ENCODE results near the gene TMBIM6.
"Not testable (repeated sequence)": the region's sequence is repeated elsewhere in the genome, so short reads cannot be mapped to it uniquely, and the experiment has no call there.

The TMBIM6 gene

DNA sequence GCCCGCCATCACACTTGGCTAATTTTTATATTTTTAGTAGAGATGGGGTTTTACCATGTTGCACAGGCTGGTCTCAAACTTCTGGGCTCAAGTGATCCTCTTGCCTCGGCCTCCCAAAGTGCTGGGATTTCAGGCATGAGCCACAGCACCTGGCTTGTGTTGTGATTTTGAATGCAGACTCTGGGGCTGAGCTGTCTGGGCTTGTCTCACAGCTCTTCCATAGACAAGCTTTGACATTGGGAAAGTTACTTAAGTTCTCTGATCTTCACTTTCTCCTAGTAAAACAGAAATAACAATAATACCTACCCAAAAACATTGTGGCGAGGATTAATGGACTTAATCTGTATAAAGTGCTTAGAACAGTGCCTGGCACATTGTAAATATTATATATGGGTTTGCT lies 36.0 kb downstream of the TMBIM6 start:
- DNase-seq (ENCODE audit: low spot score) = no peak

GRCh38 chr12:49777800-49778748 lies 36.7 kb downstream of the TMBIM6 start:
- peak; percentile 80 for DNase-seq (ENCODE audit: low spot score)

DNA sequence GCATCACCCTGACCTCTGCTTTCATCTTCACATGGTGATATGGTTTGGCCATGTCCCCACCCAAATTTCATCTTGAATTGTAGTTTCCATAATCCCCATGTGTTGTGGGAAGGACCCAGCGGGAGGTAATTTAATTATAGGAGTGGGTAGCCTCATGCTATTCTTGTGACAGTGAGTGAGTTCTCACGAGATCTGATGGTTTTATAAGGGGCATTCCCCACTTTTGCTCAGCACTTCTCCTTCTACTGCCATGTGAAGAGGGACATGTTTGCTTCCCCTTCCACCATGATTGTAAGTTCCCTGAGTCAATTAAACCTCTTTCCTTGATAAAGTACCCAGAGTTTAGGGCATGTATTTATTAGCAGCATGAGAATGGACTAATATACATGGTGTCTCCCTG lies 38.2 kb downstream of the TMBIM6 start:
- DNase-seq (ENCODE audit: low spot score) = no peak

DNA sequence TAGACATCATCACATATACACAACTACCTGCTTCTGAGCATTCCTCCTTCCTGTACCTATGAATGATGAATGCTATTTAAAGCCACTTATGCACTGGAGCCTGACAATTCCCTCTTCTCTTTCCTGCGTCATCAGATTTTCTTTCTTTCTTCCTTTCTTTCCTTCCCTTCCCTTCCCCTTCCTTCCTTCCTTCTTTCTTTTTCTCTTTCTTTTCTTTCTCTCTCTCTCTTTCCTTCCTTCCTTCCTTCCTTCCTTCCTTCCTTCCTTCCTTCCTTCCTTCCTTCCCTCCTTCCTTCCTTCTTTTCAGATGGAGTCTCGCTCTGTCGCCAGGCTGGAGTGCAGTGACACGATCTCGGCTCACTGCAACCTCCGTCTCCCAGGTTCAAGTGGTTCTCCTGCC lies 39.6 kb downstream of the TMBIM6 start:
- not testable (repeated sequence) for DNase-seq (ENCODE audit: low spot score)

DNA sequence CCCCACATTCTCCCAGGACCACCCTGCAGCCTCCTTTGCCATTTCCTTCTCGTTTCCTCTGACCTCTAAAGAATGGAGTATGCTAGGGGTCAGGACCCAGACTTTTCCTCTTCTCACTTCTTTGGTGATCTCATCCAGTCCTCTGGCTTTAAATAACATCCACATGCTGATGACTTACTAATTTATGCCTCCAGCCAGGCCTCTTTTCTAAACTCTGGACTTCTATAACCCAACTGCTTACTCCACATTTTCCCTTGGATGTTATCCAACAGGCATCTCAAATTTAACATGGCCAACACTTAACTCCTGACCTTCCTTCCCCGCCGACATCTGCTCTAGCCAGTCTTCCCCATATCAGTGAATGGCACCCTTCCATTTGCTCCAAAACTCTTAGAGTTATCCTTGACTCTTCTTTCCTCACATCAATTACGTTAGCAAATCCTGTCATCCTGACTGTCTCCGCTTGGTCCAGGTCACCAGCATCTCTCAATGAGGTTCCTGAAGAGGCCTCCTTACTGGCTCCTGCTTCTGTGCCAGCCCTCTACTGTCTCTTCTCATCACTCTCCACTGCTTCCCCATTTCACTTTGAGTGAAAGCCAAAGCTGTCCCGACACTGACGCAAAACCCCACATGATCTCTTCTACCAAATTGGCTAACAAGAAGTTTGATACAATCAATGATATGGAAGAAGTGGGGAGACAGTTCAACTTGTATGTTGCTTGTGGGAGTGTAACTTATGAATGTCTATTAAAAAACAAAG lies 42.7 kb downstream of the TMBIM6 start:
- DNase-seq (ENCODE audit: low spot score) = no peak

DNA sequence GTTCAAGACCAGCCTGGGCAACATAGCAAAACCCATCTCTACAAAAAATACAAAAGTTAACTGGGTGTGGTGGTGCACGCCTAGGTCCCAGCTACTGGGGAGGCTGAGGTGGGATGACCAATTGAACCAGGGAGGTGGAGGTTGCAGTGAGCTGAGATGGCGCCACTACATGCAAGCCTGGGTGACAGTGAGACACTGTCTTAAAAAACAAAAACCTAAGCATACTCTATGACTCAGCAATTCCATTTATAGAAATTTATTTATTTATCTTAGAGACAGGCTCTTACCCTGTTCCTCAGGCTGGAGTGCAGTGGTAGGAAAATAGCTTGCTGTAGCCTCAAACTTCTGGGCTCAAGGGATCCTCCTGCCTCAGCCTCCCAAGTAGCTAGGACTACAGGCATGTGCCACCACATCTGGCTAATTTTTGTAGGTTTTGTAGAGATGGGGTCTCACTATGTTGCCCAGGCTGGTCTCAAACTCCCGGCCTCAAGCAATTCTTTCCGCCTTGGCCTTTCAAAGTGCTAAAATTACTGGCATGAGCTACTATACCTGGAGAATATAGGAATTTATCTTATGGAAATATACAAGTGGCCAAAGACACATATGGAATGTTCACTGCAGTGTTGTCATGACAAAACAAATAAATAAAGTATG lies 43.5 kb downstream of the TMBIM6 start:
- no peak for DNase-seq (ENCODE audit: low spot score)

GRCh38 chr12:49787672-49788071 lies 46.3 kb downstream of the TMBIM6 start:
- no peak for DNase-seq (ENCODE audit: low spot score)

DNA sequence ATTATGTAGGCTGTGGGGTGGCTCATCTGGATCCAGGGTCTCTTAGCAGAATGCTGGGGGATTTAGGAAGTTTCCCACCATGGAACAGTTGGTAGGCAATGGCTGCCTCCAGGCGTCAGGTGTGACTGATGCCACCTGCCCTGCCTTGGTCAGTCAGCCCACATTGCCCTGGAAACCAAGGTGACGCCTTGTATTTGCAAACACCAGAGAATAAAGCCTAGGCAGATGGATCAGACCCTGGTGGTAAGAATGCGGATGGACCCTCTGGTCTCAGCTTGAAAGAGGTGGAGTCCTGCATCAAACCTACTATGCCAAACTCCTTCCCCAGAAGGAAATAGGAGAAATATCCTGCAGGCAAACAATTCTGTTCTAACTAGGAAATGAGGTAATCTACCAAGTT lies 48.6 kb downstream of the TMBIM6 start:
- no peak for DNase-seq (ENCODE audit: low spot score)

GRCh38 chr12:49790741-49791555 lies 49.6 kb downstream of the TMBIM6 start:
- DNase-seq (ENCODE audit: low spot score) = no peak

GRCh38 chr12:49791700-49792099 lies 50.3 kb downstream of the TMBIM6 start:
- no peak for DNase-seq (ENCODE audit: low spot score)

- no peak for DNase-seq (ENCODE audit: low spot score)
Measured at GRCh38 chr12:49792181-49792970, 51.0 kb downstream of the TMBIM6 start.

DNA sequence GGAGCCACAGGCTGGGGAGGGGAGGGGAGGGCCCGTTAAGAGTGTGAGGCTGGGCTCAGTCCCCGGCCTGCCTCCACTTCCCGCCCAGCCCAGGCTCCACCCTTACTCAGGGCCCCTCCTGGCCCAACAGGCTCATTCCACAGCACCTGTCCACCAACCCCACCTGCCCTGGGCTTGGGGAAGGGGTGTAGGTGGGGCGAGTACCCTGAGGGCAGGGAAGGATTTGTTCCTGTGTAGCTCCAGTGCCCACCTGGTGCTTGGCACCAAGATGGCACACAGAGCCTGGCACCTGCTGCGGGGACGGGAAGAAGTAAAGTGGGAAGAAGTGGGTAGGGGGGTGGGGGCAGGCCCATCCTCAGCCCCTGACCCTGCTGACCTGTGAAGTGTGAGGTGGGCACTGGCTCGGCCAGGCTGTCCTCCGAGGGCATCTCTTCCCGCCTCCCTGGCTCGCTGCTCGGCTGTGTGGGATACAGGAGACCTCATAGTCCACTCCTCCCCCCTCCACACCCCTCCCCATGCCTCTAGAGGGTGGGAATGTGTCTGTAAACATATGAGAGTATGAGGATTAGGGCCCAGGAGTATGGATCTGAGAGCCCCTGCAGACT lies 51.7 kb downstream of the TMBIM6 start:
- DNase-seq (ENCODE audit: low spot score) = no peak

GRCh38 chr12:49793620-49794019 lies 52.3 kb downstream of the TMBIM6 start:
- DNase-seq (ENCODE audit: low spot score) = no peak

GRCh38 chr12:49794021-49794420 lies 52.7 kb downstream of the TMBIM6 start:
- no peak for DNase-seq (ENCODE audit: low spot score)

DNA sequence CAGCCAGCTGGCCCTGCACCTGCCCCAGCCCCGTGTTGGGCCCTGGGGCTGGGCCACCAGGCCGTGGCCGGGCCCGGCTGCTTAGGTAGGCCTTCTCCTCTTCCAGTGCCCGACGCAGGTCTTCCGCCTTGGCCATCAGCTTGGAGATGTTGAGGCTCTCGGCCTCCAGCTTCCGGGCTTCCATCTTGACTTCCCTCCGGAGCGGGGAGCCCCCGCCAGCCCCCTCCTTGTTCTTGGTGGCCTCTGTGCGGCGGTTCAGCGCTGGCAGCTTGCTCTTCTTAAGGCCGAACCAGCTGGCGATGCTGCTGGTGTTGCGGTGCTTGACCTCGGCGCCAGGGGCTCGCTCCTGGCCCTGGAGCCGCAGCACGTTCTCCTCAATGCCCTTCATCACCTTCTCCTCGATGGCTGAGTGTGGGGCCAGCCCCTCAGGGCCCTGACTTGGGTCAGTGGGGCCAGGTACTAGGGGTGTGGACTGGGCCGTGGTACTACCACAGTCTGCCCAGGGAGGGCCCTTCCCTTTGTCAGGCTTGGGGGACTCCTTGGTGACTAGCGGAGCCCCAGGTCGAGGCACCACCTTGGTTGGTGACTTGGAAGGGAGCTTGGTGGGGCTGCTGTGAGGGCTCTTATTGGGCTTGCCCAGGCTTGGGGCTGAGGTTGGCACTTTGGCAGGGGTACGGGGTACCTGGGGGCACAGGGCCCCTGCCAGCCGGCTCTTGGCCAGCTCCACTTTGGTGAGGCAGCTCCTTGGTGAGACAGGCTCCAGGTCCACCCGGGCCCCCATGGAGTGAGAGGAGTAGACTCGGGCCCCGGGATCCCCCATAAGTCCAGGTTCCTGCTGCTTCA lies 53.7 kb downstream of the TMBIM6 start:
- no peak for DNase-seq (ENCODE audit: low spot score)

- DNase-seq (ENCODE audit: low spot score) = no peak
Measured at GRCh38 chr12:49795654-49796105, 54.3 kb downstream of the TMBIM6 start.

GRCh38 chr12:49796155-49796554 lies 54.8 kb downstream of the TMBIM6 start:
- no peak for DNase-seq (ENCODE audit: low spot score)

DNA sequence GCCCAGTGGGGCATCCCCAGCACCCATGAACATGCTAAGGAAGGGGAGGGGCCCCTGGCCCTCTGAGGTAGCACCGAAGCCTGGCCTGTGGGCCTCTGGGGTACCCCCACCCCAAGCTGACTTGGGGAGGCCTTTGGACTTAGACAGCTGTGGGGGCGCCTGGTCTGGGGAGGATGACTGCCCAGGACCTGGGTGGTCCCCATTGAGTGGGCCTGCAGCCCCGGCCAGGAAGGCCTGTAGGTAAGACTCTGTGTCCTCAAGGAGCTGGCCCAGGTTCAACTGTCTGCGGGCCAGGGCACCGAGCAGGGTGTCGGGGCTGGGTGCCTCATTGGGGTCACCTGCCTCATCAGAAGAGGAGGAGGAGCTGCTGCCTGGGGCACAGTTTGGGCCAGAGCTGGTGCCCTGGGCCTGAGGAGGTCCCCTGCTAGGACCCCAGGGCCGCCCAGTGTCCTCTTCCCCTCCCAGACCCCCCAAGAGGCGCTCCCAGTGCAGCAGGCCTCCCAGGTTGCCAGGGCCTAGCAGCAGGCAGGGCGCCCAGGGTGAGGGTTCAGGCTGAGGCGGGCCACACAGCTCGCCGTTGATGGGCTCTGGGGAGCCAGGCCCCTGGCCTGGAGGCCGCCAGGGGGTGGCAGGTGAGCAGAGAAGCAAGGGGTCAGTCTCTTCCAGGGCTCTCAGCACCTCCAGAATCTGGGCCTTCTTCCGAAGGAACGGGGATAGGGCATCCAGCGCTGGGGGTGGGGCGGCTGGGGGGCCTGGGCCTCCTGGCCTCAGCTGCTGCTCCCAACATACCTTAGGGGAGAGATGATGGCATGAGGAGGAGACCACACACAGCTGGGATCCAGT lies 55.5 kb downstream of the TMBIM6 start:
- DNase-seq (ENCODE audit: low spot score) = no peak

DNA sequence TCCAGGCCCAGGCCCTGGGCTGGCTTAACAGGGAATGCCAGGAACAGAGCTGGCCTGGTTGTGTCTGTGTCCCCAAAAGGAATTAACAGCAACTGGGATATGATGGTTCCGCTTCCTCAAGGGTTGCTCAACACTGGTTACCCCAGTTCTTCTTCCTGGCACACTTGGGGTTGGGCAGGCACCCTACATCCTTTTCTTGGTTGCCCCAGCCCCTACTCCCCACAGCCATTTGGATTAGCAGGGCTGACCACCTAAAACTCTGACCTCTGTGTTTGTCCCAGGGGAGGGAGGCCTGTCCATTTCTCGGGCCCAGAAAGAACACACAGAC lies 56.1 kb downstream of the TMBIM6 start:
- DNase-seq (ENCODE audit: low spot score) = no peak
